ENCODE results near the gene CDY2B.
"Not testable (repeated sequence)": the region's sequence is repeated elsewhere in the genome, so short reads cannot be mapped to it uniquely, and the experiment has no call there.

DNA sequence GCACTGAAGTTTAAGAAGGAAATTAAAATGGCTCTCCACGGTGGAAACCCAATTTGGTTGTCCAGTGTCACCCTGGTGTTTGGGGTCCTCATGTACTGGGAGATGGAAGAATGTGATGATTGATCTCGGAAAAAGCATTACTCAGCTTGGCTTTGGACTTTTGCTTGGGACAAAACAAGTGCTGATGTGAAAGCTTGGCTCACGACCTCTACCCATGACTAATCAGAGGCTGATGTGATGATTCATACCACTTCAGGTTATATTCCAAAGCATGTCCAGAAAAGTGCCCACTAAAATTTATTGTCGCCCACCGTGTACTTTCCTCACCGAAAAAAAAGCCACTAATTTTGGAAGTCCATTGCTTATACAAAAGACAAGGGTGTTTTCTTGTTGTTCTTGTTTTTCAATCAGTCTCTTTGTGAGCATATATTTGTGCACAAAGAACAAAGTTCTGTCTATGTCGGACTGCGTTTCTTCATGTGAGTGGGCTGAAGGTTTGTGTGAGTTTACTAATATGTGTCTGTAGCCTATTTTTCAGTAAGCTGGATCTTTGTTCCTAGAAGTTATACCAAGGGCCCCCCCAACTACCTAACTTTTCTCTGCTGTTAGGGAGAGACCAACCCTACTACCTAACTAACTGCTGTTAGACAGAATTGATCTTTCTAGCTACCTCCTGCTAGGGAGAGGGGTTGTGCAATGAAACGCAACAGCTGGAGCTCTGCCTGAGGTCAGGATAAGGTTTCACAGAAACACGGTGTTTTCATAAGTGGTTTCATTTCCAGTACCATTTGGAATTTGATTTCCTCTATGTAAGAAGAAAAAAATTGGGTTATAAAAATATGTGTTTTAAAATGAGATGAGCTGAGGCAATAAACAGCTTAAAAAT lies 22.8 kb downstream of the CDY2B start:
- not testable (repeated sequence) for TF ChIP-seq FOXJ2 (tag; IDR thresholded peaks at IDR 0.05); NONO (IDR thresholded peaks at IDR 0.05; ENCODE audit: low read depth in 2 of 2, low read length in 1 of 2); ZBTB43 (CRISPR knock-in tag; IDR thresholded peaks at IDR 0.05); MAFK (IDR thresholded peaks at IDR 0.05; ENCODE audit: low read length); ZKSCAN1 (IDR thresholded peaks at IDR 0.05; ENCODE audit: low read depth, low read length); YY1 (IDR thresholded peaks at IDR 0.05; ENCODE audit: borderline replicate concordance in 1 of 3, control insufficient read depth in 1 of 3, extremely low read depth in 1 of 3, insufficient read depth in 3 of 3, insufficient read length in 1 of 3, insufficient replicate concordance in 2 of 3, low read depth in 1 of 3, low read length in 2 of 3); POLR2A (conservative IDR thresholded peaks at IDR 0.05); ZNF778 (CRISPR knock-in tag; IDR thresholded peaks at IDR 0.05)
- TF ChIP-seq, protein P1, sequence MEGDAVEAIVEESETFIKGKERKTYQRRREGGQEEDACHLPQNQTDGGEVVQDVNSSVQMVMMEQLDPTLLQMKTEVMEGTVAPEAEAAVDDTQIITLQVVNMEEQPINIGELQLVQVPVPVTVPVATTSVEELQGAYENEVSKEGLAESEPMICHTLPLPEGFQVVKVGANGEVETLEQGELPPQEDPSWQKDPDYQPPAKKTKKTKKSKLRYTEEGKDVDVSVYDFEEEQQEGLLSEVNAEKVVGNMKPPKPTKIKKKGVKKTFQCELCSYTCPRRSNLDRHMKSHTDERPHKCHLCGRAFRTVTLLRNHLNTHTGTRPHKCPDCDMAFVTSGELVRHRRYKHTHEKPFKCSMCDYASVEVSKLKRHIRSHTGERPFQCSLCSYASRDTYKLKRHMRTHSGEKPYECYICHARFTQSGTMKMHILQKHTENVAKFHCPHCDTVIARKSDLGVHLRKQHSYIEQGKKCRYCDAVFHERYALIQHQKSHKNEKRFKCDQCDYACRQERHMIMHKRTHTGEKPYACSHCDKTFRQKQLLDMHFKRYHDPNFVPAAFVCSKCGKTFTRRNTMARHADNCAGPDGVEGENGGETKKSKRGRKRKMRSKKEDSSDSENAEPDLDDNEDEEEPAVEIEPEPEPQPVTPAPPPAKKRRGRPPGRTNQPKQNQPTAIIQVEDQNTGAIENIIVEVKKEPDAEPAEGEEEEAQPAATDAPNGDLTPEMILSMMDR (IDR thresholded peaks at IDR 0.05 in 2 of 3, conservative IDR thresholded peaks at IDR 0.05 in 1 of 3; ENCODE audit: insufficient read depth in 2 of 3, low read depth in 1 of 3, low read length in 3 of 3) = not testable (repeated sequence)

All from K562 (cell line).